ENCODE results near the gene BLVRA.
"Not testable (repeated sequence)": the region's sequence is repeated elsewhere in the genome, so short reads cannot be mapped to it uniquely, and the experiment has no call there.

The BLVRA gene

GRCh38 chr7:43824963-43825362 is 66.5 kb downstream of the BLVRA start:
- no peak for DNase-seq
- no peaks in the 10 kb centered on the region for H3K9me3 ChIP-seq (ENCODE audit: control insufficient read depth, low read length)
- no peak overlapping the region for H3K27ac ChIP-seq (ENCODE audit: insufficient read depth, low read length, poor library complexity, severe bottlenecking)
- H3K36me3 ChIP-seq (ENCODE audit: control insufficient read depth, insufficient read depth, low read length): no peaks in the 10 kb centered on the region
- H3K4me1 ChIP-seq (ENCODE audit: control insufficient read depth, insufficient read depth, low read length, poor library complexity, severe bottlenecking): no peaks in the 10 kb centered on the region
- no peaks in the 10 kb centered on the region for H3K27me3 ChIP-seq (replicated peaks; ENCODE audit: control insufficient read depth, insufficient read depth, low read length, poor library complexity, severe bottlenecking)
- H3K4me3 ChIP-seq (ENCODE audit: insufficient read depth, low read depth, low read length, poor library complexity, severe bottlenecking): no peak overlapping the region

- H3K4me1 ChIP-seq (ENCODE audit: control insufficient read depth, insufficient read depth, low read length, poor library complexity, severe bottlenecking): no peaks in the 10 kb centered on the region
- H3K9me3 ChIP-seq (ENCODE audit: control insufficient read depth, low read length): no peaks in the 10 kb centered on the region
- no peak for DNase-seq
- no peaks in the 10 kb centered on the region for H3K36me3 ChIP-seq (ENCODE audit: control insufficient read depth, insufficient read depth, low read length)
- H3K27ac ChIP-seq (ENCODE audit: insufficient read depth, low read length, poor library complexity, severe bottlenecking): no peak overlapping the region
- H3K27me3 ChIP-seq (replicated peaks; ENCODE audit: control insufficient read depth, insufficient read depth, low read length, poor library complexity, severe bottlenecking): no peaks in the 10 kb centered on the region
- no peak overlapping the region for H3K4me3 ChIP-seq (ENCODE audit: insufficient read depth, low read depth, low read length, poor library complexity, severe bottlenecking)
Measured at GRCh38 chr7:43825391-43825808, 66.9 kb downstream of the BLVRA start.

- not testable (repeated sequence) for H3K9me3 ChIP-seq (ENCODE audit: control insufficient read depth, low read length); H3K4me1 ChIP-seq (ENCODE audit: control insufficient read depth, insufficient read depth, low read length, poor library complexity, severe bottlenecking); H3K27me3 ChIP-seq (replicated peaks; ENCODE audit: control insufficient read depth, insufficient read depth, low read length, poor library complexity, severe bottlenecking); H3K27ac ChIP-seq (ENCODE audit: insufficient read depth, low read length, poor library complexity, severe bottlenecking); DNase-seq; H3K4me3 ChIP-seq (ENCODE audit: insufficient read depth, low read depth, low read length, poor library complexity, severe bottlenecking); H3K36me3 ChIP-seq (ENCODE audit: control insufficient read depth, insufficient read depth, low read length)
Measured at GRCh38 chr7:43830917-43831316, 72.4 kb downstream of the BLVRA start.

GRCh38 chr7:43834463-43835251 is 76.2 kb downstream of the BLVRA start:
- Histone ChIP-seq H3K4me1 (ENCODE audit: control insufficient read depth, insufficient read depth, low read length, poor library complexity, severe bottlenecking) (no peaks in the 10 kb centered on the region), H3K36me3 (ENCODE audit: control insufficient read depth, insufficient read depth, low read length) (no peaks in the 10 kb centered on the region), H3K4me3 (ENCODE audit: insufficient read depth, low read depth, low read length, poor library complexity, severe bottlenecking) (peak overlapping the region; percentile 56), H3K27me3 (replicated peaks; ENCODE audit: control insufficient read depth, insufficient read depth, low read length, poor library complexity, severe bottlenecking) (no peaks in the 10 kb centered on the region), H3K9me3 (ENCODE audit: control insufficient read depth, low read length) (no peaks in the 10 kb centered on the region), H3K27ac (ENCODE audit: insufficient read depth, low read length, poor library complexity, severe bottlenecking) (peak overlapping the region; percentile 69)
- peak; percentile 12 to 39 (median 33) for DNase-seq

GRCh38 chr7:43838201-43838658 is 79.8 kb downstream of the BLVRA start:
- Histone ChIP-seq H3K36me3 (ENCODE audit: control insufficient read depth, insufficient read depth, low read length) (no peaks in the 10 kb centered on the region), H3K4me3 (ENCODE audit: insufficient read depth, low read depth, low read length, poor library complexity, severe bottlenecking) (no peak overlapping the region), H3K27ac (ENCODE audit: insufficient read depth, low read length, poor library complexity, severe bottlenecking) (no peak overlapping the region)

GRCh38 chr7:43843296-43843695 is 84.8 kb downstream of the BLVRA start:
- H3K27me3 ChIP-seq (replicated peaks; ENCODE audit: control insufficient read depth, insufficient read depth, low read length, poor library complexity, severe bottlenecking): no peaks in the 10 kb centered on the region
- DNase-seq: no peak
- no peak overlapping the region for H3K4me3 ChIP-seq (ENCODE audit: insufficient read depth, low read depth, low read length, poor library complexity, severe bottlenecking)

More at GRCh38 chr7:43838201-43838658, 79.8 kb downstream of the BLVRA start:
- no peak for DNase-seq
- H3K27me3 ChIP-seq (replicated peaks; ENCODE audit: control insufficient read depth, insufficient read depth, low read length, poor library complexity, severe bottlenecking): no peaks in the 10 kb centered on the region
- H3K4me1 ChIP-seq (ENCODE audit: control insufficient read depth, insufficient read depth, low read length, poor library complexity, severe bottlenecking): no peaks in the 10 kb centered on the region
- no peaks in the 10 kb centered on the region for H3K9me3 ChIP-seq (ENCODE audit: control insufficient read depth, low read length)

GRCh38 chr7:43844257-43844656 is 85.8 kb downstream of the BLVRA start:
- Histone ChIP-seq H3K36me3 (ENCODE audit: control insufficient read depth, insufficient read depth, low read length) (no peaks in the 10 kb centered on the region), H3K9me3 (ENCODE audit: control insufficient read depth, low read length) (no peaks in the 10 kb centered on the region), H3K27ac (ENCODE audit: insufficient read depth, low read length, poor library complexity, severe bottlenecking) (no peak overlapping the region), H3K27me3 (replicated peaks; ENCODE audit: control insufficient read depth, insufficient read depth, low read length, poor library complexity, severe bottlenecking) (no peaks in the 10 kb centered on the region), H3K4me3 (ENCODE audit: insufficient read depth, low read depth, low read length, poor library complexity, severe bottlenecking) (no peak overlapping the region), H3K4me1 (ENCODE audit: control insufficient read depth, insufficient read depth, low read length, poor library complexity, severe bottlenecking) (no peaks in the 10 kb centered on the region)
- DNase-seq: no peak

More at GRCh38 chr7:43843296-43843695, 84.8 kb downstream of the BLVRA start:
- no peak overlapping the region for H3K27ac ChIP-seq (ENCODE audit: insufficient read depth, low read length, poor library complexity, severe bottlenecking)
- H3K36me3 ChIP-seq (ENCODE audit: control insufficient read depth, insufficient read depth, low read length): no peaks in the 10 kb centered on the region
- H3K4me1 ChIP-seq (ENCODE audit: control insufficient read depth, insufficient read depth, low read length, poor library complexity, severe bottlenecking): no peaks in the 10 kb centered on the region
- H3K9me3 ChIP-seq (ENCODE audit: control insufficient read depth, low read length): no peaks in the 10 kb centered on the region

GRCh38 chr7:43844662-43845061 is 86.2 kb downstream of the BLVRA start:
- DNase-seq: no peak
- Histone ChIP-seq H3K9me3 (ENCODE audit: control insufficient read depth, low read length) (no peaks in the 10 kb centered on the region), H3K4me1 (ENCODE audit: control insufficient read depth, insufficient read depth, low read length, poor library complexity, severe bottlenecking) (no peaks in the 10 kb centered on the region), H3K36me3 (ENCODE audit: control insufficient read depth, insufficient read depth, low read length) (no peaks in the 10 kb centered on the region), H3K27ac (ENCODE audit: insufficient read depth, low read length, poor library complexity, severe bottlenecking) (no peak overlapping the region), H3K4me3 (ENCODE audit: insufficient read depth, low read depth, low read length, poor library complexity, severe bottlenecking) (no peak overlapping the region), H3K27me3 (replicated peaks; ENCODE audit: control insufficient read depth, insufficient read depth, low read length, poor library complexity, severe bottlenecking) (no peaks in the 10 kb centered on the region)

GRCh38 chr7:43847496-43847895 is 89.0 kb downstream of the BLVRA start:
- Histone ChIP-seq H3K36me3 (ENCODE audit: control insufficient read depth, insufficient read depth, low read length) (no peaks in the 10 kb centered on the region), H3K4me1 (ENCODE audit: control insufficient read depth, insufficient read depth, low read length, poor library complexity, severe bottlenecking) (no peaks in the 10 kb centered on the region), H3K9me3 (ENCODE audit: control insufficient read depth, low read length) (no peaks in the 10 kb centered on the region), H3K27me3 (replicated peaks; ENCODE audit: control insufficient read depth, insufficient read depth, low read length, poor library complexity, severe bottlenecking) (no peaks in the 10 kb centered on the region), H3K4me3 (ENCODE audit: insufficient read depth, low read depth, low read length, poor library complexity, severe bottlenecking) (no peak overlapping the region), H3K27ac (ENCODE audit: insufficient read depth, low read length, poor library complexity, severe bottlenecking) (no peak overlapping the region)
- DNase-seq: no peak

- DNase-seq: no peak
- Histone ChIP-seq H3K4me3 (ENCODE audit: insufficient read depth, low read depth, low read length, poor library complexity, severe bottlenecking) (no peak overlapping the region), H3K27ac (ENCODE audit: insufficient read depth, low read length, poor library complexity, severe bottlenecking) (no peak overlapping the region), H3K36me3 (ENCODE audit: control insufficient read depth, insufficient read depth, low read length) (no peaks in the 10 kb centered on the region), H3K4me1 (ENCODE audit: control insufficient read depth, insufficient read depth, low read length, poor library complexity, severe bottlenecking) (no peaks in the 10 kb centered on the region), H3K9me3 (ENCODE audit: control insufficient read depth, low read length) (no peaks in the 10 kb centered on the region), H3K27me3 (replicated peaks; ENCODE audit: control insufficient read depth, insufficient read depth, low read length, poor library complexity, severe bottlenecking) (no peaks in the 10 kb centered on the region)
Measured at GRCh38 chr7:43849047-43849446, 90.6 kb downstream of the BLVRA start.

All from effector memory CD4-positive, alpha-beta T cell (primary cell).